ENCODE data around the gene HLA-E.
"Not testable (repeated sequence)": the region's sequence is repeated elsewhere in the genome, so short reads cannot be mapped to it uniquely, and the experiment has no call there.

DNA sequence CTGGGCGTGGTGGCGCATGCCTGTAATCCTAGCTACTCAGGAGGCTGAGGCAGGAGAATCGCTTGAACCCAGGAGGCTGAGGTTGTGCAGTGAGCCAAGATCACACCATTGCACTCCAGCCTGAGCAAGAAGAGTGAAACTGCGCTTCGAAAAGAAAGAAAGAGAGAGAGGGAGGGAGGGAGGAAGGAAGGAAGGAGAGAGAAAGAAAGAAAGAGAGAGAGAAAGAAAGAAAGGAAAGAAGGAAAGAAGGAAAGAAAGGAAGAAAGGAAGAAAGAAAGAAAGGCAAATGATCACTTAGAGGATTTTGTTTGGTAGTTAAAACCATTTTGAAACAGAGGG, 7.9 kb downstream of the HLA-E start:
- TF ChIP-seq, protein P1, sequence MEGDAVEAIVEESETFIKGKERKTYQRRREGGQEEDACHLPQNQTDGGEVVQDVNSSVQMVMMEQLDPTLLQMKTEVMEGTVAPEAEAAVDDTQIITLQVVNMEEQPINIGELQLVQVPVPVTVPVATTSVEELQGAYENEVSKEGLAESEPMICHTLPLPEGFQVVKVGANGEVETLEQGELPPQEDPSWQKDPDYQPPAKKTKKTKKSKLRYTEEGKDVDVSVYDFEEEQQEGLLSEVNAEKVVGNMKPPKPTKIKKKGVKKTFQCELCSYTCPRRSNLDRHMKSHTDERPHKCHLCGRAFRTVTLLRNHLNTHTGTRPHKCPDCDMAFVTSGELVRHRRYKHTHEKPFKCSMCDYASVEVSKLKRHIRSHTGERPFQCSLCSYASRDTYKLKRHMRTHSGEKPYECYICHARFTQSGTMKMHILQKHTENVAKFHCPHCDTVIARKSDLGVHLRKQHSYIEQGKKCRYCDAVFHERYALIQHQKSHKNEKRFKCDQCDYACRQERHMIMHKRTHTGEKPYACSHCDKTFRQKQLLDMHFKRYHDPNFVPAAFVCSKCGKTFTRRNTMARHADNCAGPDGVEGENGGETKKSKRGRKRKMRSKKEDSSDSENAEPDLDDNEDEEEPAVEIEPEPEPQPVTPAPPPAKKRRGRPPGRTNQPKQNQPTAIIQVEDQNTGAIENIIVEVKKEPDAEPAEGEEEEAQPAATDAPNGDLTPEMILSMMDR (conservative IDR thresholded peaks at IDR 0.05) = not testable (repeated sequence)
- TF ChIP-seq EZH2 (IDR thresholded peaks at IDR 0.05; ENCODE audit: low read depth) = not testable (repeated sequence)
